Cardiac muscle cell (in vitro differentiated cells and primary cell): Measurements from ENCODE around the gene CTNNA2. TPM values are rescaled to one million over a fixed set of nuclear protein-coding genes. Genes with fewer than 3 reads are reported as not detected.

Experiments
- DNase-seq, 2 donors: peaks; one replicate each; pipeline versions ENCODE4 v3.0.0 to v3.0.0-alpha.2; 2010 to 2017; ENCODE audit warnings: low read depth in 1 of 2, low spot score in 1 of 2
- H3K27ac ChIP-seq: fragments of 200-600 bp; sonication (generic); 2 replicates; pipeline ENCODE4 v1.5.1; 2016
- H3K27me3 ChIP-seq: fragments of 200-600 bp; sonication (generic); 2 replicates; pipeline ENCODE4 v1.6.0; 2016; ENCODE audit warnings: control low read depth
- H3K36me3 ChIP-seq: fragments of 200-600 bp; sonication (generic); 2 replicates; pipeline ENCODE4 v1.5.1; 2016; ENCODE audit warnings: control low read depth
- H3K4me1 ChIP-seq: fragments of 200-600 bp; sonication (generic); 2 replicates; pipeline ENCODE4 v1.8.1; 2017; ENCODE audit warnings: low read depth, mild to moderate bottlenecking, mixed run types
- H3K4me3 ChIP-seq: fragments of 200-600 bp; sonication (generic); 2 replicates; pipeline ENCODE4 v1.5.1; 2016; ENCODE audit warnings: mild to moderate bottlenecking
- H3K9me3 ChIP-seq: fragments of 200-600 bp; sonication (generic); 2 replicates; pipeline ENCODE4 v1.5.1; 2017; ENCODE audit warnings: low read depth, mild to moderate bottlenecking, control low read depth
- CTCF ChIP-seq: IDR thresholded peaks from 2 replicates; pipeline ENCODE4 v1.5.1; 2012; ENCODE audit warnings: low read depth, mild to moderate bottlenecking, low read length
- polyA plus RNA-seq: library from polyadenylated mRNA; unstranded; fragments of >200 nt; fragmentation: Nextera tagmentation; extraction: Ambion mirVana; gene quantifications from 2 replicates; pipeline ENCODE4 v1.2.1, GENCODE V29; 2016
- total RNA-seq: library from RNA; depleted of rRNA; stranded (reverse); fragments of >200 nt; gene quantifications from 2 replicates; pipeline ENCODE4 v1.2.3, GENCODE V29; 2016

The CTNNA2 gene
- total and polyA plus RNA-seq, 2 experiments from 2014 or later = 7.4 to 17.4 TPM

- Histone ChIP-seq H3K9me3 (no peaks in the 10 kb centered on the region), H3K27ac (no peak overlapping the region)
- no peak for TF ChIP-seq CTCF
Measured at GRCh38 chr2:80258341-80258740, 745.5 kb downstream of the CTNNA2 start.

GRCh38 chr2:80258793-80259192 is 745.9 kb downstream of the CTNNA2 start:
- Histone ChIP-seq H3K9me3 (no peaks in the 10 kb centered on the region), H3K27ac (no peak overlapping the region), H3K27me3 (no peaks in the 10 kb centered on the region), H3K4me3 (no peak overlapping the region), H3K4me1 (no peaks in the 10 kb centered on the region), H3K36me3 (no peaks in the 10 kb centered on the region)
- TF ChIP-seq CTCF = no peak
- no peak for DNase-seq

More at GRCh38 chr2:80258341-80258740, 745.5 kb downstream of the CTNNA2 start:
- Histone ChIP-seq H3K36me3 (no peaks in the 10 kb centered on the region), H3K4me3 (no peak overlapping the region), H3K4me1 (no peaks in the 10 kb centered on the region), H3K27me3 (no peaks in the 10 kb centered on the region)
- no peak for DNase-seq

- DNase-seq = no peak
Measured at GRCh38 chr2:80259292-80259691, 746.4 kb downstream of the CTNNA2 start.

GRCh38 chr2:80266231-80266630 is 753.4 kb downstream of the CTNNA2 start:
- no peaks in the 10 kb centered on the region for H3K9me3 ChIP-seq
- TF ChIP-seq CTCF = no peak
- no peaks in the 10 kb centered on the region for H3K27me3 ChIP-seq
- DNase-seq = no peak
- no peaks in the 10 kb centered on the region for H3K4me1 ChIP-seq
- no peak overlapping the region for H3K4me3 ChIP-seq
- no peaks in the 10 kb centered on the region for H3K36me3 ChIP-seq
- no peak overlapping the region for H3K27ac ChIP-seq

More at GRCh38 chr2:80259292-80259691, 746.4 kb downstream of the CTNNA2 start:
- Histone ChIP-seq H3K27me3 (no peaks in the 10 kb centered on the region), H3K4me3 (no peak overlapping the region), H3K9me3 (no peaks in the 10 kb centered on the region), H3K27ac (no peak overlapping the region), H3K36me3 (no peaks in the 10 kb centered on the region), H3K4me1 (no peaks in the 10 kb centered on the region)
- no peak for TF ChIP-seq CTCF

- Histone ChIP-seq H3K4me3 (no peak overlapping the region), H3K27ac (no peak overlapping the region), H3K9me3 (no peaks in the 10 kb centered on the region), H3K4me1 (no peaks in the 10 kb centered on the region), H3K36me3 (no peaks in the 10 kb centered on the region), H3K27me3 (no peaks in the 10 kb centered on the region)
- TF ChIP-seq CTCF = no peak
- no peak for DNase-seq
Measured at GRCh38 chr2:80269806-80270205, 757.0 kb downstream of the CTNNA2 start.

- Histone ChIP-seq H3K4me3 (no peak overlapping the region), H3K4me1 (no peaks in the 10 kb centered on the region), H3K36me3 (no peaks in the 10 kb centered on the region), H3K9me3 (no peaks in the 10 kb centered on the region), H3K27ac (no peak overlapping the region), H3K27me3 (no peaks in the 10 kb centered on the region)
- TF ChIP-seq CTCF = no peak
- no peak for DNase-seq
Measured at GRCh38 chr2:80280598-80280997, 767.7 kb downstream of the CTNNA2 start.
